AG20443 (cell line): Measurements from ENCODE around the gene STX16.
"Not testable (repeated sequence)": the region's sequence is repeated elsewhere in the genome, so short reads cannot be mapped to it uniquely, and the experiment has no call there.

Experiments used
- DNase-seq: peaks from one replicate; pipeline ENCODE4 v3.0.0; 2012; ENCODE audit warnings: low spot score, mixed read lengths

Gene STX16

DNA sequence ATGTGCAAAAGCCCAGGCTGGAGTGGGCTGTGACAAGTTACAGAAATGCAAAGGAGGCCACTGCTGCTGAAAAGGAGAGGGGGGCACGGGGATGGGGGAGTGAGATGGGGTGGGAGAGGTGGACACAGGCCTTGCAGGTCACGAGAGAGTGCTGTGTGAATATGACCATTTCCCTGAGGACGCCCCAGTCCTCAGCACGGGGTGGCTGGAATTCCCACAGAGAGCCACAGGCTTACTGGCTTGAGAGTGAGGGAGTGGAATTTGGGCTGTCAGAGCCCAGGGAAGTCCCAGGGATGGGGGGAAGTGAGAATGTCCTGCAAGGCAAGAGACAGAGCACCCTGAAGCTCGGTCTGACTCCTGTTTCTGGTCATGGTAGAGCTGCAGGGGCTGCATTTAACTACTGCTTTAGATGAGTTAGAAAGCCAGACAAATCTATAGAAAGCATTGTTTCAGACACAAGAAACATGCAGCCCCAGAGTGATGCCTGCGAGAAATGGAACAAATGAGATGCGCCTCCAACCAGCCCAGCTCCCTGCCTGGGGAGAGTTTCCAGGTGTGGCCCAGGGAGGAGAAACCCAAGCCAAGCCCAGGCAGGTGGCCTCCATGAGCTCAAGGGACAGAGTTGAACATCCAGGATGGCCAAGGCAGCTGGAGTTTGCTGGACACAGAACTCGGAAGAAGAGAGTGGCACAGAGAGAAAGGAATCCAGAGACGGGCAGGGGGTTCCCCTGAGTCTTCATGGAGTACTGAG, 72.0 kb downstream of the STX16 start:
- peak; percentile 6 for DNase-seq

DNA sequence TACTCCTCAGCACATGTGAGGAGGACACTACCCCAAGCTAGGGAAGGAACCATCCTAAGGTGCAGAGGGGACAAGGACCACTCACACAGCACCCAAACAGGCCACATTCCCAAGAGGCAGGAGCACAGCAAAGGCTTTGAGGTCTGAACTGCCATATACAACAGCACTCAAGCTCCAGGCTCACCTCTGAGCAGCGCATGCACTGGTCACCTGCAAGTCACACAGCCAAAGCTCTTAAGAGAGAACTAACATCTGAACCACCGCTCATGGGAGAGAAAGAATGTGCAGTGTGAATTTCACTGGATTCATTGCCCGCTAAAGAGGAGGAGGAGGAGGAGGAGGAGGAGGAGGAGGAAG, 72.5 kb downstream of the STX16 start:
- no peak for DNase-seq

DNA sequence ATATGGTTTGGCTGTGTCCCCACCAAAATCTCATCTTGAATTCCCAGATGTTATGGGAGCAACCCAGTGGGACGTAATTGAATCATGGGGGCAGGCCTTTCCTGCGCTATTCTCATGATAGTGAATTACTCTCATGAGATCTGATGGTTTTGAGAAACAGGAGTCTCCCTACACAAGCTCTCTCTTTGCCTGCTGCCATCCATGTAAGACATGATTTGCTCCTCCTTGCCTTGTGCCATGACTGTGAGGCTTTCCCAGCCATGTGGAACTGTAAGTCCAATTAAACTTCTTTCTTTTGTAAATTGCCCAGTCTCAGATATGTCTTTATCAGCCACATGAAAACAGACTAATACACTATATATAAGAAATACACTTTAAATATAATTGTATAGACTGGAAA, 75.1 kb downstream of the STX16 start:
- not testable (repeated sequence) for DNase-seq
